SIG-M5 treated with dmso at 0.1 percent for 504 hours (cell line): ENCODE results near the gene HNRNPAB.
"Not testable (repeated sequence)": the region's sequence is repeated elsewhere in the genome, so short reads cannot be mapped to it uniquely, and the experiment has no call there.

ENCODE experiments used
- DNase-seq: peaks from one replicate; lab custom pipeline; 2025; ENCODE audit not compliant: unreplicated experiment; lab: John Stamatoyannopoulos, UW

The HNRNPAB gene

GRCh38 chr5:178196281-178196812 lies 8.0 kb upstream of the HNRNPAB start:
- no peak for DNase-seq

DNA sequence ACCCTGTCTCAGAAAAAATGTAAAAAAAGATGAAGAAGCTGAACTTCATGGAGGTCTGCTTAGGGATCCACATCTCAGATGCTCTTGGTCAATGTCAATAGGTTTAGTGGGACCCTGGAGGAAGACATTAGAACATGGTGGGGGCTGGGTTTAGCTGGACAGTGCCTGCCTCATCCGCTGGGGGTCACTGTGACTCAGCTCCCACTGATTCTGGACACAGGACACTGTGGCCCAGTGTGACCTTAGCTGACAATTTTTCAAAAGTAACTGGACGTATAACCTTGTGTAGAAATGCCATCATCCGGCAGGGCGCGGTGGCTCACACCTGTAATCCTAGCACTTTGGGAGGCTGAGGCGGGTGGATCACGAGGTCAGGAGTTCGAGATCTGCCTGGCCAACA lies 7.3 kb upstream of the HNRNPAB start:
- DNase-seq: no peak

GRCh38 chr5:178198151-178198550 lies 6.2 kb upstream of the HNRNPAB start:
- DNase-seq: not testable (repeated sequence)

- no peak for DNase-seq
These were observed 5.6 kb upstream of the HNRNPAB start for GRCh38 chr5:178198706-178199105.

- DNase-seq: no peak
These were observed 4.5 kb upstream of the HNRNPAB start for GRCh38 chr5:178199581-178200434.

- no peak for DNase-seq
These were observed 3.0 kb upstream of the HNRNPAB start for GRCh38 chr5:178201221-178201926.

DNA sequence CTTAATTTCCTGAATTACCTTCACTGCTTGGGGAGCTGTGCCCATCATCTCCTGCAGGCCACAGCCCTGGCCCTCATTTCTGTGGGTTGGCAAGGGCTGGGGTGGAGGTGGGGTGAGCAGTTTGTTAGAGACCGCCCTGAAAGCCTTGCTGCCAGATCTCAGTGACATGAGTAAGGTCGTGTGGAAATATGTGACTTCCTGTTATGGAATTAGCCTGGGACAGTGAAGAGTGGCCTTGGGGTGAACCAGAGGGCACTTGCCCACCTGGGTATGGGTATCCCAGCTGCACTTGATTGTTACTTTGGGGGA lies 2.5 kb upstream of the HNRNPAB start:
- peak; percentile 84 for DNase-seq

GRCh38 chr5:178202541-178202940 lies 1.8 kb upstream of the HNRNPAB start:
- no peak for DNase-seq

DNA sequence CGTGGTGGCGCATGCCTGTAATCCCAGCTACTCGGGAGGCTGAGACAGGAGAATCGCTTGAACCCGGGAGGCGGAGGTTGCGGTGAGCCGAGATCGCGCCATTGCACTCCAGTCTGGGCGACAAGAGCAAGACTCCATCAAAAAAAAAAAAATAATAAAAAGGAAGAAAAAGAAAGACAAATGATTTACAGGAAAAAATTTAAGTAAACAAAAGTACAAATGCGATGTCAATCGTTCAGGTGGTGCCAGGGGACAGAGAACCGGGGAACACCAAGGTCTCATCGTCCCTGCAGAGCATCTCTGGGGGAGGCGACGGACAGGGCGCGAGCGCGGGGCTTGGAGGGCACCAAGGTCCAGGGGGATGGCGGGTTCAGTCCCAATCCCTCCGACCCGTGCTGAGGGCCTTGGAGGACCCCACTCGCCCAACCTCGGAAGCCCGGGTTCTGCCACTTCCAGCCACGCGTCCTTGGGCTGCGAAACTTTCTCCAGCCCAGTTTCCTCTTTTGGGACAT lies 607 bp upstream of the HNRNPAB start:
- no peak for DNase-seq

DNA sequence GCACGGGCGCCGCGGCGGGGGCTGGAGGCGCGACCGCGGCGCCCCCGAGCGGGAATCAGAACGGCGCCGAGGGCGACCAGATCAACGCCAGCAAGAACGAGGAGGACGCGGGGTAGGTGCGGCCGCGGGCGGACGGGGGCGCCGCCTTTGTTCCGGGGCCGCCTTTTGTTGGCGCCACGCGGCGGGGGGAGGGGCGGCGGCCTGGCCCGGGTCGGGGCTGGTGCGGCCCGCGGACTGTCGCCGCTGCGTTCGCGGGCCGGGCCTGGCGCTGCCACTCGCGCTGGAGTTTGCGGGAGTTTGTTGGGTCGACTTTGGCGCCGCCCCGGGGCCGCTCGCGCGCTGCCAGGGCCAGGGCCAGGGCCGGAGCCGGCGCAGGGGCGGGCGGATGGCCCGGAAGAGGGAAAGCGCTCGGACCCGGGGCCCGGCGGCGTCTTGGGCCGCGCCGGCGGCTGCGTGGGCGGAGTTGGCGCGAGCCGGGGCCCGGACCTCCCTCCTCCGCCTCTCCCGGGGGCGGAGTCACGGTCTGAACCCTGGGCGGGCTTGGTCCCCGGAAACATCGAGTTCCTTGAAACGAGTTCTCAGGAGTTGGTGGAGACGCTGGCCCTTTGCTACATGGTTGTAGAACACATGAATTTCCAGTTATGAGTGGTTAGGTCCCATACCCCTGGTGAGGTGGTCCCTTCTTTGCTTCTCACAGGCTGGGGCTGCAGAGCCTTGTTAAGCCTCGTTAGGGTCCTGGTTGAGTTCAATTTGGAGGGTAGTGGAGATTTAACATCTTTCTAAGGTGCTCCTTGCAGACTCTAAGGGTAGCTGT lies 809 bp downstream of the HNRNPAB start:
- DNase-seq: peak; percentile 81

DNA sequence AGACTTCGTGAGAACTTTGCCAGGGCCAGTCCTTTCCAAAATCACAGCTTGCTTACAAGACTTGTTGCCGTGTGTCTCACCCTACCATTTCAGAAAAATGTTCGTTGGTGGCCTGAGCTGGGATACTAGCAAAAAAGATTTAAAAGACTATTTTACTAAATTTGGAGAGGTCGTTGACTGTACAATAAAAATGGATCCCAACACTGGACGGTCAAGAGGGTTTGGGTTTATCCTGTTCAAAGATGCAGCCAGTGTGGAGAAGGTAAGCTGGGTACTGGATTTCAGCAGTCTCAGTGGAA lies 1.4 kb downstream of the HNRNPAB start:
- DNase-seq: no peak

DNA sequence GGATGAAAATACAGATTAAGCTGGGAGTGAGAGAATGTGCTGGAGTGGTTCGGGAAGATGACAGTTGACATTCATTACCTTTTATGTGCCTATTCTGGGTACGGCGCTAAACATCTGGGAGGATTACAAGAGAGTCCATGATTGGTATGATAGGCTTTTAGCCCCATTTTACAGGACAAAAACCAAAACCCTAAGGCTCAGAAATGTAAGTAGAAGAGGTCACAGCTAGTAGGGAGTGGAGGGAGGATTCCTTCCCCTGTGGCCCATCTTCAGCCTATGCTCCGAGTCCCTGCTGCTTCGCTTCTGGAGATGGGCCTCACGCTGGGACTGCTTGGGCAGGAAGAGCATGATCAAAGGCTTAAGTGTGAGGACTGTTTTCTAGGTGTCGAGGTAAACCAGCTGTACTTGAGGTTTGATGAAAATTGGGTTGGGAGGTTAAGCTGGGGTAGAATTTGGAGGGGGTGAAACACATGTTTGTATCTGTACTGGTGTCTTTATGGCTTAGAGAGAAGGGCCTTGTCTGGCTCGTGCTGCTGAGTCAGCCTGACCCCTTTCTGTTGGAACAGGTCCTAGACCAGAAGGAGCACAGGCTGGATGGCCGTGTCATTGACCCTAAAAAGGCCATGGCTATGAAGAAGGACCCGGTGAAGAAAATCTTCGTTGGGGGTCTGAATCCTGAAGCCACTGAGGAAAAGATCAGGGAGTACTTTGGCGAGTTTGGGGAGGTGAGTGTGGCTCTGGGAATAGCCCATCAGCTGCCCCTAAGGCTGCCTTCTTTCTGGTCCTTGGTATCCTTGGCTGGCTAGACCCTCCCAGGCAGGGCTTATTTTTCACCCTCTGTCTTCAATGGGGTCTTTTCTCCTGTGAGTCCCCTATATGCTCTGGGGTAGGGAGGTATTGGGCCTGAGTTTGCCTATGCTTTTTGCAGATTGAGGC lies 2.1 kb downstream of the HNRNPAB start:
- DNase-seq: no peak

- DNase-seq: no peak
These were observed 3.0 kb downstream of the HNRNPAB start for GRCh38 chr5:178207183-178207916.

- DNase-seq: no peak
These were observed 3.6 kb downstream of the HNRNPAB start for GRCh38 chr5:178207917-178208280.

- DNase-seq: peak; percentile 30
These were observed 4.4 kb downstream of the HNRNPAB start for GRCh38 chr5:178208540-178209227.

DNA sequence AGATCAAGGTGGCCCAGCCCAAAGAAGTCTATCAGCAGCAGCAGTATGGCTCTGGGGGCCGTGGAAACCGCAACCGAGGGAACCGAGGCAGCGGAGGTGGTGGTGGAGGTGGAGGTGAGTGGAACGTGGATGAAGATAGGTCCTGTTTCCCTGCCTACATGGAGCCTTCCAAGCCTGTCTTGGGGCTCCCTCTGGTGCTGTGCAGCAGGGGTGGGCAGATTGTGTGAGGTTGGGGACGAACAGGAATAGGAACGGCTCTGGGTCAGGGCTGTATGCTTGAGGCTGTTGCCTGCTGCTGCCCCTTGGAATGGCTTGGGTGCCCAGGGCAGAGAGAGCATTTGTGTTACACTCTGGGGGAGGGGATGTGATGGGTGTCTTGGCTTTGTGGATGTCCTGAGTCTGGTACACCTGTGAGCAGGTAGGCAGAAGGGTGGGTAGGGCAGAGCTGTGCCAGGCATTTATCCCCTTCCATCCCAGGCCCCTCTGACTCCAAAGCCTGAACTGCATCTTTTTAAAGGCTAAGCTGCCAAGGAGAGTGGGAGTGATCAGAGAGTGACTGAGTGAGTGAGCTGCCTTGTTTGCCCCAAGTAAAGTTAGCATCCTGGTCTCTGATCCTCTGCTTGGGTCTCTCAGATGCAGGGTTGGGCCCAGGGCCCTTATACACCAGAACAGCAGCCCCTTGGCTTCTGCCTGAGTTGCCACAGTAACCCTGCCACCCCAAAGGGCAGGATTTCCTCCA lies 5.2 kb downstream of the HNRNPAB start:
- DNase-seq: no peak

GRCh38 chr5:178210073-178210535 lies 5.8 kb downstream of the HNRNPAB start:
- no peak for DNase-seq

DNA sequence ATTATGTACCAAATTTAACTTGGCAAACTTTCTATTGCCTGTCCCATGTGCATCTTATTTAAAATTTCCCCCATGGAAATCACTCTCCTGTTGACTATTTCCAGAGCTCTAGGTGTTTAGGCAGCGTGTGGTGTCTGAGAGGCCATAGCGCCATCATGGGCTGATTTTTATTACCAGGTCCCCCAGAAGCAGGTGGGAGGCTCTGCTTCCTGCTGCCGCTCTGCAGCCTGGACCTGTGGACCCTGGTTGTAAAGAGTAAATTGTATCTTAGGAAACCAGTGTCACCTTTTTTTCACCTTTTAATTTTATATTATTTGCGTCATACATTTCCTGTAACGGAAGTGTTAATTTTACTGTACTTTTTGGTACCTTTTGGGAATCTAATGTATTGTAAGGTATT lies 6.4 kb downstream of the HNRNPAB start:
- no peak for DNase-seq
